Thyroid gland (tissue), 4 donors: ENCODE measurements around the gene ABHD15. TPM values are rescaled to one million over a fixed set of nuclear protein-coding genes. Genes with fewer than 3 reads are reported as not detected.

Experiments
- DNase-seq, 2 donors: peaks; one replicate each; pipeline ENCODE4 v3.0.0-alpha.2; 2019
- H3K27ac ChIP-seq, 3 donors: fragments of 200-600 bp; sonication (generic); 1 replicate in 2 of 3; 2 replicates in 1 of 3; pipeline ENCODE4 v1.5.1; 2016 to 2019; ENCODE audit warnings: mild to moderate bottlenecking in 1 of 3, moderate library complexity in 1 of 3
- H3K27me3 ChIP-seq: fragments of 200-600 bp; sonication (generic); one replicate; pipeline ENCODE4 v1.5.1; 2019
- H3K36me3 ChIP-seq, 2 donors: fragments of 200-600 bp; sonication (generic); one replicate each; pipeline ENCODE4 v1.5.1; 2016 to 2019
- H3K4me1 ChIP-seq, 2 donors: fragments of 200-600 bp; sonication (generic); one replicate each; pipeline ENCODE4 v1.5.1; 2017 to 2019
- H3K4me3 ChIP-seq, 3 donors: fragments of 200-600 bp; sonication (generic); replicated peaks in 1 of 3; 1 replicate in 2 of 3; 2 replicates in 1 of 3; pipeline ENCODE4 v1.5.1; 2016; ENCODE audit warnings: mild to moderate bottlenecking in 1 of 3
- H3K9me3 ChIP-seq: fragments of 200-600 bp; sonication (generic); one replicate; pipeline ENCODE4 v1.5.1; 2017
- CTCF ChIP-seq, 6 experiments: fragments of 200-600 bp in 3 of 6; fragments of 450-650 bp in 3 of 6; sonication (generic) in 3 of 6; IDR thresholded peaks; one replicate each; pipeline ENCODE4 v1.5.1; 2016 to 2019; ENCODE audit warnings: antibody characterized with exemption in 6 of 6, mild to moderate bottlenecking in 2 of 6, inconsistent platforms in 1 of 6, moderate library complexity in 1 of 6
- POLR2A ChIP-seq, 2 donors: fragments of 450-650 bp; IDR thresholded peaks; one replicate each; pipeline ENCODE4 v1.6.1; 2017; ENCODE audit warnings: antibody characterized with exemption in 2 of 2, mild to moderate bottlenecking in 2 of 2, moderate library complexity in 1 of 2
- WGBS, 2 donors: methylation state at CpG; one replicate each; pipeline ENCODE4 v1.1.5; 2017; 5-methylcytosine and 5-hydroxymethylcytosine counted together
- intact Hi-C: fragments of 100-400 bp; cut with DNase I; formaldehyde crosslinking; loops from one replicate; pipeline ENCODE4 v1.15.1; 2023
- total RNA-seq, 4 donors: library from RNA; depleted of rRNA; stranded (reverse); fragments of >200 nt; gene quantifications; one replicate each; pipeline ENCODE4 v1.2.3, GENCODE V29; 2016

Gene ABHD15
- total RNA-seq, 4 donors from 2014 or later = 11.6 to 19.8 (median 13.0) TPM

GRCh38 chr17:29581583-29582253 lies 14.9 kb upstream of the ABHD15 start:
- DNase-seq = no peak
- H3K36me3 ChIP-seq = peaks cover 10 to 22% of the 10 kb centered on the region in 2 donors
- no peaks in the 10 kb centered on the region for H3K27me3 ChIP-seq
- no peak overlapping the region for H3K27ac ChIP-seq
- TF ChIP-seq POLR2A (IDR thresholded peaks at IDR 0.05) (no peak), CTCF (IDR thresholded peaks at IDR 0.05) (no peak)
- whole genome bisulfite sequencing, 2 donors = 87 to 93% methylated on average over 7 to 9 of the region's 20 CpGs
- H3K4me1 ChIP-seq = peaks cover 0 to 15% of the 10 kb centered on the region in 2 donors
- H3K9me3 ChIP-seq = no peaks in the 10 kb centered on the region
- intact Hi-C loops = loop anchor here (5.0 to 10.0 kb wide), 3 partner anchors 36 to 353 kb away; partner anchors contain the start of gene SSH2
- H3K4me3 ChIP-seq = no peak overlapping the region

GRCh38 chr17:29579866-29580771 lies 13.3 kb upstream of the ABHD15 start:
- Histone ChIP-seq H3K9me3 (no peaks in the 10 kb centered on the region), H3K36me3 (peaks cover 25 to 37% of the 10 kb centered on the region in 2 donors), H3K4me3 (no peak overlapping the region), H3K27me3 (no peaks in the 10 kb centered on the region), H3K4me1 (peaks cover 0 to 12% of the 10 kb centered on the region in 2 donors), H3K27ac (no peak overlapping the region)
- DNase-seq = peak; percentile 90 to 92
- TF ChIP-seq POLR2A (IDR thresholded peaks at IDR 0.05) (no peak), CTCF (IDR thresholded peaks at IDR 0.05) (peak; percentile 70 to 95 (median 89))
- intact Hi-C loops = loop anchor here (5.0 to 10.0 kb wide), 3 partner anchors 37 to 355 kb away; partner anchors contain the start of gene SSH2
- WGBS, 2 donors = 64 to 66% methylated on average over 13 to 15 of the region's 15 CpGs

GRCh38 chr17:29578626-29579485 lies 12.0 kb upstream of the ABHD15 start:
- intact Hi-C loops = no loop called here

More at GRCh38 chr17:29578626-29579485, 12.0 kb upstream of the ABHD15 start:
- Histone ChIP-seq H3K4me3 (no peak overlapping the region), H3K9me3 (no peaks in the 10 kb centered on the region), H3K27me3 (no peaks in the 10 kb centered on the region), H3K4me1 (peaks cover 0 to 2% of the 10 kb centered on the region in 2 donors), H3K27ac (no peak overlapping the region), H3K36me3 (peaks cover 34 to 48% of the 10 kb centered on the region in 2 donors)
- WGBS, 2 donors = 95 to 96% methylated on average over 12 to 14 of the region's 14 CpGs
- TF ChIP-seq POLR2A (IDR thresholded peaks at IDR 0.05) = no peak
- no peak for TF ChIP-seq CTCF (IDR thresholded peaks at IDR 0.05)
- no peak for DNase-seq
